ENCODE data around the gene HAUS5. TPM values are rescaled to one million over a fixed set of nuclear protein-coding genes. Genes with fewer than 3 reads are reported as not detected.
"Not testable (repeated sequence)": the region's sequence is repeated elsewhere in the genome, so short reads cannot be mapped to it uniquely, and the experiment has no call there.

The HAUS5 gene
- total RNA-seq, 2 donors from 2014 or later: 8.4 to 13.9 TPM

GRCh38 chr19:35595928-35596327, 16.6 kb upstream of the HAUS5 start:
- Histone ChIP-seq H3K27me3 (replicated peaks; ENCODE audit: insufficient read depth) (no peaks in the 10 kb centered on the region), H3K9me3 (no peaks in the 10 kb centered on the region), H3K36me3 (no peaks in the 10 kb centered on the region), H3K4me3 (no peak overlapping the region), H3K4me1 (ENCODE audit: control insufficient read depth in 1 of 2, low read depth in 2 of 2) (no peaks in the 10 kb centered on the region), H3K27ac (no peak overlapping the region)
- ATAC-seq (ENCODE audit: insufficient number of reproducible peaks, low FRiP score, low read depth) (no peak), DNase-seq (ENCODE audit: low spot score) (no peak)
- no peak for TF ChIP-seq CTCF (IDR thresholded peaks at IDR 0.05)

DNA sequence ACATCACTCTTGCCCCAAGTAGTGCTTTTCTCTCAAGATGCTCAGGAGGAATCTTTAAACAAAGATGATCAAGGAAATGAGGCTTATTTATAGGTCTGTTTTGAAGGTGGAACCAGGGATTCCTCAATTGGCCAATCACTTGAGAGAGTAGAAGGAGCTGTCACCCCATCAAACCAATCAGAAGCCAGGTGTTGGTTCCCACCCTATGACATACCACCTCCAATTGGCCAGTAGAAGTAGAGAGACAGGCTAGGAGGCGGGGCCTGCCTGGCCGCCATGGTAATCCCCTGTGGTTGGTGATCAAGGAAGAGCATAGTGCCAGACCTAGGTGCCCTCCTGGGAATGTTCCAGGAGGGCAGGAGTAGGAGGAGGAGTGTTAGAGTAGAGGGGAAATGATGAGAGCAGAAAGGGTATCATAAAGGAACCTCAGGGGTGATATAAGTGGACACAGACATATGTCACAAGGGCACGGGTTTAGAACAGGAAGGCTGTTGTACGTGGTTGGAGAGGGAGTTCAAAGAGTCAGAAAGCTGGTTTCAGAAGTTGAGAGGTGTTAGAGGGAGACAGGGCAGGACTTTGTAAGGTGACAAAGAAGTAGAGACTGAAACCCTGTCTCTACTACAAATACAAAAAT, 16.1 kb upstream of the HAUS5 start:
- Histone ChIP-seq H3K27me3 (replicated peaks; ENCODE audit: insufficient read depth) (no peaks in the 10 kb centered on the region), H3K36me3 (no peaks in the 10 kb centered on the region), H3K9me3 (no peaks in the 10 kb centered on the region), H3K4me3 (no peak overlapping the region), H3K27ac (no peak overlapping the region), H3K4me1 (ENCODE audit: control insufficient read depth in 1 of 2, low read depth in 2 of 2) (no peaks in the 10 kb centered on the region)
- TF ChIP-seq CTCF (IDR thresholded peaks at IDR 0.05): no peak
- ATAC-seq (ENCODE audit: insufficient number of reproducible peaks, low FRiP score, low read depth): no peak
- DNase-seq (ENCODE audit: low spot score): no peak

DNA sequence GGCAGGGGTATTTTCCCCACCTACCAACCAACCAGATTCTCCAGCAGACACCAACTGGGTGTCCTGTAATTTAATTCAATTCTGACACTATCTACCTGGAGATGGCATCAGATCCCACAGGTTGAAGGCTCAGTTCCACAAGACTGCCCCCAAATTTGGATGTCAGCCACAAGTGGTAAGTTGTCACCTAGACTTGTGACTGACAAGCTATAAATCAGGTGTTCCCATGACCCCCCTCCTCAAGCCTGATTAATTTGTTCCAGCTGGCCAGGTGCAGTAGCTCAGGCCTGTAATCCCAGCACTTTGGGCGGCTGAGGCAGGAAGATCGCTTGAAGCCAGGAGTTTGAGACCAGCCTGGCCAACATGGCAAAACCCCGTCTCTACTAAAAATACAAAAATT, 10.6 kb upstream of the HAUS5 start:
- no peak overlapping the region for H3K27ac ChIP-seq
- H3K36me3 ChIP-seq: no peaks in the 10 kb centered on the region
- no peak overlapping the region for H3K4me3 ChIP-seq
- DNase-seq (ENCODE audit: low spot score): no peak
- H3K9me3 ChIP-seq: no peaks in the 10 kb centered on the region
- no peaks in the 10 kb centered on the region for H3K4me1 ChIP-seq (ENCODE audit: control insufficient read depth in 1 of 2, low read depth in 2 of 2)
- H3K27me3 ChIP-seq (replicated peaks; ENCODE audit: insufficient read depth): no peaks in the 10 kb centered on the region
- no peak for ATAC-seq (ENCODE audit: insufficient number of reproducible peaks, low FRiP score, low read depth)
- TF ChIP-seq CTCF (IDR thresholded peaks at IDR 0.05): no peak

- DNase-seq (ENCODE audit: low spot score); H3K27me3 ChIP-seq (replicated peaks; ENCODE audit: insufficient read depth); H3K4me3 ChIP-seq; H3K27ac ChIP-seq; H3K36me3 ChIP-seq; ATAC-seq (ENCODE audit: insufficient number of reproducible peaks, low FRiP score, low read depth); H3K4me1 ChIP-seq (ENCODE audit: control insufficient read depth in 1 of 2, low read depth in 2 of 2); H3K9me3 ChIP-seq: not testable (repeated sequence)
Observed at GRCh38 chr19:35604436-35604835, 8.1 kb upstream of the HAUS5 start.

DNA sequence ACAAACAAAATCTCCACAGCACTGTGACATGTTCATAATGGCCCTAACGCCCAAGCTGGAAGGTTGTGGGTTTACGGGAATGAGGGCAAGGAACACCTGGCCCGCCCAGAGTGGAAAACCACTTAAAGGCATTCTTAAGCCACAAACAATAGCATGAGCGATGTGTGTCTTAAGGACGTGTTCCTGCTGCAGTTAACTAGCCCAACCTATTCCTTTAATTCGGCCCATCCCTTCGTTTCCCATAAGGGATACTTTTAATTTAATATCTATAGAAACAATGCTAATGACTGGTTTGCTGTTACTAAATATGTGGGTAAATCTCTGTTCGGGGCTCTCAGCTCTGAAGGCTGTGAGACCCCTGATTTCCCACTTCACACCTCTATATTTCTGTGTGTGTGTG, 5.4 kb upstream of the HAUS5 start:
- not testable (repeated sequence) for H3K9me3 ChIP-seq; H3K27me3 ChIP-seq (replicated peaks; ENCODE audit: insufficient read depth); DNase-seq (ENCODE audit: low spot score); ATAC-seq (ENCODE audit: insufficient number of reproducible peaks, low FRiP score, low read depth); H3K27ac ChIP-seq; H3K4me3 ChIP-seq; H3K4me1 ChIP-seq (ENCODE audit: control insufficient read depth in 1 of 2, low read depth in 2 of 2); H3K36me3 ChIP-seq

DNA sequence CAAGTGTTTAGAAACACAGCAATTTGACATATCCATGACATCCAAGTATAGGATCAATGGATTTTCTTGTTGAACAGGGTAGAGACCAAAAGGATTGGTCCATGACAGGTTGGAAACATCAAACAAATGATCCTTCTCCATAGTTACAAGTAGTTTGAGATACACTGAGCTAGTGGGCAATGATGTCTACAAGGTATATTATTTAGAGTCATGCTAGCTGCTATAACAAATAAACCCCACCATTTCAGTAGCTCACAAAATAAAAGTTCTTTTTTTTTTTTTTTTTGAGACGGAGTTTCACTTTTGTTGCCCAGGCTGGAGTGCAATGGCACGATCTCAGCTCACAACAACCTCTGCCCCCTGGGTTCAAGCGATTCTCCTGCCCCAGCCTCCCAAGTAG, 4.9 kb upstream of the HAUS5 start:
- TF ChIP-seq CTCF (IDR thresholded peaks at IDR 0.05): no peak
- DNase-seq (ENCODE audit: low spot score) (no peak), ATAC-seq (ENCODE audit: insufficient number of reproducible peaks, low FRiP score, low read depth) (no peak)
- no peaks in the 10 kb centered on the region for H3K27me3 ChIP-seq (replicated peaks; ENCODE audit: insufficient read depth)
- no peak overlapping the region for H3K27ac ChIP-seq
- H3K4me1 ChIP-seq (ENCODE audit: control insufficient read depth in 1 of 2, low read depth in 2 of 2): peaks cover 3 to 6% of the 10 kb centered on the region in 2 donors
- H3K9me3 ChIP-seq: no peaks in the 10 kb centered on the region
- no peak overlapping the region for H3K4me3 ChIP-seq
- H3K36me3 ChIP-seq: no peaks in the 10 kb centered on the region

Data from thoracic aorta (tissue), 2 donors.